Spleen (tissue), 11 donors: ENCODE measurements around the gene NAA25. TPM values are rescaled to one million over a fixed set of nuclear protein-coding genes. Genes with fewer than 3 reads are reported as not detected.
"Not testable (repeated sequence)": the region's sequence is repeated elsewhere in the genome, so short reads cannot be mapped to it uniquely, and the experiment has no call there.

Source experiments
- DNase-seq: peaks from one replicate; pipeline ENCODE4 v3.0.0-alpha.2; 2020
- H3K27ac ChIP-seq, 8 donors: fragments of 200-600 bp; sonication (generic) in 7 of 8; 1 replicate in 4 of 8; 2 replicates in 4 of 8; pipeline versions ENCODE4 v1.5.0 to v1.8.0; 2016 to 2021; ENCODE audit warnings: inconsistent platforms in 4 of 8, mild to moderate bottlenecking in 4 of 8, moderate library complexity in 1 of 8
- H3K27me3 ChIP-seq, 7 donors: fragments of 200-600 bp; sonication (generic) in 6 of 7; replicated peaks in 1 of 7; 1 replicate in 4 of 7; 2 replicates in 3 of 7; pipeline versions ENCODE4 v1.5.0 to v1.8.0; 2016 to 2021; ENCODE audit warnings: inconsistent platforms in 3 of 7, mild to moderate bottlenecking in 1 of 7
- H3K36me3 ChIP-seq, 6 donors: fragments of 200-600 bp; sonication (generic) in 5 of 6; 1 replicate in 4 of 6; 2 replicates in 2 of 6; pipeline versions ENCODE4 v1.5.0 to v1.8.0; 2016 to 2021; ENCODE audit warnings: inconsistent platforms in 2 of 6
- H3K4me1 ChIP-seq, 6 donors: fragments of 200-600 bp; sonication (generic) in 5 of 6; 1 replicate in 3 of 6; 2 replicates in 3 of 6; pipeline versions ENCODE4 v1.5.0 to v1.8.0; 2016 to 2021; ENCODE audit warnings: inconsistent platforms in 3 of 6
- H3K4me3 ChIP-seq, 8 donors: fragments of 200-600 bp; sonication (generic) in 7 of 8; 1 replicate in 4 of 8; 2 replicates in 4 of 8; pipeline versions ENCODE4 v1.5.0 to v1.8.0; 2016 to 2021; ENCODE audit warnings: inconsistent platforms in 4 of 8, mild to moderate bottlenecking in 4 of 8, moderate library complexity in 2 of 8
- H3K9me3 ChIP-seq, 8 donors: fragments of 200-600 bp; sonication (generic) in 7 of 8; 1 replicate in 4 of 8; 2 replicates in 4 of 8; pipeline versions ENCODE4 v1.5.0 to v1.8.0; 2016 to 2021; ENCODE audit warnings: inconsistent platforms in 4 of 8
- CTCF ChIP-seq, 11 experiments: fragments of 200-600 bp in 7 of 11; fragments of 450-650 bp in 4 of 11; sonication (generic) in 4 of 11; IDR thresholded peaks in 8 of 11; conservative IDR thresholded peaks in 3 of 11; 1 replicate in 7 of 11; 2 replicates in 4 of 11; pipeline versions ENCODE4 v1.4.0 to v1.8.0; 2016 to 2021; ENCODE audit warnings: antibody characterized with exemption in 11 of 11, inconsistent platforms in 4 of 11, mild to moderate bottlenecking in 1 of 11
- POLR2A ChIP-seq, 3 donors: fragments of 450-650 bp; IDR thresholded peaks; one replicate each; pipeline ENCODE4 v1.5.1; 2017; ENCODE audit warnings: antibody characterized with exemption in 3 of 3, mild to moderate bottlenecking in 1 of 3
- POLR2AphosphoS5 ChIP-seq, 3 donors: sonication (generic); formaldehyde crosslinking; IDR thresholded peaks; one replicate each; pipeline ENCODE4 v1.5.1; 2017; ENCODE audit warnings: antibody characterized with exemption in 3 of 3
- WGBS, 5 donors: extraction: QIAGEN DNeasy Blood & Tissue Kit in 3 of 5; methylation state at CpG; one replicate each; pipeline versions ENCODE4 v1.1.5 to v1.1.7; 2013 to 2018; 5-methylcytosine and 5-hydroxymethylcytosine counted together
- intact Hi-C: fragments of 100-400 bp; cut with DNase I; formaldehyde crosslinking; loops from one replicate; pipeline ENCODE4 v1.15.0; 2023; ENCODE audit warnings: low total_unique reads
- polyA plus RNA-seq, 3 donors: library from polyadenylated mRNA; stranded (reverse); fragments of 200-250 nt; gene quantifications; one replicate each; pipeline ENCODE4 v1.2.1, GENCODE V29; 2013
- total RNA-seq, 7 donors: library from RNA; depleted of rRNA in 3 of 7; stranded (reverse); fragments of >200 nt in 3 of 7; fragmentation: NEBNext Ultra II Directional in 4 of 7; extraction: Animal tissue kit (Norgen Biotek cat#: 25700) in 4 of 7; gene quantifications; one replicate each; pipeline versions ENCODE4 v1.1.0 to v1.2.1, GENCODE V29; 2016 to 2021
- donor health status: healthy with polysubstance abuse.
- donor health status: DM: no; HTN: no; CAD: no; lungs with moderate emphysema.
- donor health status: DM: no; HTN: no; CAD: no.
- donor health status: Bipolar disorder and iron deficiency.
- donor health status: healthy.
- donor health status: DM: no; HTN: no; CAD: no.
- donor health status: DM: yes; HTN: yes; CAD: no.

NAA25 gene
- total and polyA plus RNA-seq, 10 donors: 4.3 to 40.3 (median 27.1) TPM

- H3K36me3 ChIP-seq: peaks cover 0 to 29% (median 13%) of the 10 kb centered on the region in 6 donors
- TF ChIP-seq POLR2A (IDR thresholded peaks at IDR 0.05): no peak
- TF ChIP-seq CTCF (IDR thresholded peaks at IDR 0.05 in 8 of 11, conservative IDR thresholded peaks at IDR 0.05 in 3 of 11): no peak
- no peak for TF ChIP-seq POLR2AphosphoS5 (IDR thresholded peaks at IDR 0.05)
- H3K27ac ChIP-seq: no peak overlapping the region
- H3K4me3 ChIP-seq: no peak overlapping the region
- H3K9me3 ChIP-seq: no peaks in the 10 kb centered on the region
- H3K4me1 ChIP-seq: peaks cover 22 to 79% (median 49%) of the 10 kb centered on the region in 6 donors
- H3K27me3 ChIP-seq: no peaks in the 10 kb centered on the region
- DNase-seq: no peak
- WGBS, 5 donors: 77 to 90% (median 87%) methylated on average over 3 of the region's 3 CpGs
- intact Hi-C loops: no loop called here
Observed at GRCh38 chr12:112105891-112106290, 2.7 kb downstream of the NAA25 start.

GRCh38 chr12:112103758-112104503 lies 4.7 kb downstream of the NAA25 start:
- no peaks in the 10 kb centered on the region for H3K9me3 ChIP-seq
- no peak overlapping the region for H3K27ac ChIP-seq
- no peaks in the 10 kb centered on the region for H3K27me3 ChIP-seq
- intact Hi-C loops: no loop called here
- DNase-seq: no peak
- WGBS, 5 donors: 92 to 95% (median 94%) methylated on average over 8 of the region's 8 CpGs
- H3K36me3 ChIP-seq: peaks cover 0 to 49% (median 27%) of the 10 kb centered on the region in 6 donors
- TF ChIP-seq CTCF (IDR thresholded peaks at IDR 0.05 in 8 of 11, conservative IDR thresholded peaks at IDR 0.05 in 3 of 11) (no peak), POLR2AphosphoS5 (IDR thresholded peaks at IDR 0.05) (no peak), POLR2A (IDR thresholded peaks at IDR 0.05) (no peak)
- H3K4me3 ChIP-seq: no peak overlapping the region
- peaks cover 22 to 66% (median 42%) of the 10 kb centered on the region in 6 donors for H3K4me1 ChIP-seq

GRCh38 chr12:112102746-112103145 lies 5.8 kb downstream of the NAA25 start:
- intact Hi-C loops, DNase-seq, H3K4me3 ChIP-seq, H3K27me3 ChIP-seq, H3K27ac ChIP-seq, H3K9me3 ChIP-seq: not testable (repeated sequence)
- peaks cover 22 to 69% (median 40%) of the 10 kb centered on the region in 6 donors for H3K4me1 ChIP-seq
- 92 to 95% (median 94%) methylated on average over 19 of the region's 19 CpGs for WGBS, 5 donors
- peaks cover 0 to 60% (median 32%) of the 10 kb centered on the region in 6 donors for H3K36me3 ChIP-seq

DNA sequence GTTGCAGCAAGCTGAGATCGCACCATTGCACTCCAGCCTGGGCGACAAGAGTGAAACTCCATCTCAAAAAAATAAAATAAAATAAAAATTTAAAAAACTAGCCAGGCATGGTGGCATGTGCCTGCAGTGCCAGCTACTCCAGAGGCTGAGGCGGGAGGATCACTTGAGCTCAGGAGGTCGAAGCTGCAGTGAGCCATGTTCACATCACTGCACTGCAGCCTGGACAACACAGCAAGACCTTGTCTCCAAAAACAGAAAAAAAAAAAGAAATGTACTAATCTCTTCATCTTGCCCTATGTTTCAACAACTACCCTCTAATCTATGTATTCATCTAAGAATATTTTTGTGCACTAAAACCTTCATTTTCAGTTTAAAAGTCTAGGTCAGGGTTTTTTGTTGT lies 6.5 kb downstream of the NAA25 start:
- intact Hi-C loops: no loop called here
- DNase-seq: no peak
- 87 to 97% (median 96%) methylated on average over 4 of the region's 4 CpGs for WGBS, 5 donors

DNA sequence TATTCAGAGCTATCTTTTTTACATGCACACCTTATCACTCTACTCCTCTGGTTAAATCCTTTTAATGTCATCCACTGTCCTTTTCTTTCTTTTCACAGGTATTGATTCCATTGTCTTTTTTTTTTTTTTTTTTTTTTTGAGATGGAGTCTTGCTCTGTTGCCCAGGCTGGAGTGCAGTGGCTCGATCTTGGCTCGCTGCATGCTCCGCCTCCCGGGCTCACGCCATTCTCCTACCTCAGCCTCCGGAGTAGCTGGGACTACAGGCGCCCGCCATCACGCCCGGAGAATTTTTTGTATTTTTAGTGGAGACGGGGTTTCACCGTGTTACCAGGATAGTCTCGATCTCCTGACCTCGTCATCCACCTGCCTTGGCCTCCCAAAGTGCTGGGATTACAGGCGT lies 8.1 kb downstream of the NAA25 start:
- H3K27ac ChIP-seq, H3K27me3 ChIP-seq, H3K9me3 ChIP-seq, DNase-seq, H3K4me3 ChIP-seq, intact Hi-C loops: not testable (repeated sequence)
- H3K36me3 ChIP-seq: peaks cover 0 to 79% (median 35%) of the 10 kb centered on the region in 6 donors
- WGBS, 5 donors: 96 to 100% (median 98%) methylated on average over 15 of the region's 15 CpGs
- peaks cover 1 to 64% (median 31%) of the 10 kb centered on the region in 6 donors for H3K4me1 ChIP-seq

More for the DNA sequence above, 6.5 kb downstream of the NAA25 start:
- peaks cover 16 to 64% (median 34%) of the 10 kb centered on the region in 6 donors for H3K4me1 ChIP-seq
- H3K27me3 ChIP-seq: no peaks in the 10 kb centered on the region
- no peak overlapping the region for H3K4me3 ChIP-seq
- H3K27ac ChIP-seq: no peak overlapping the region
- H3K36me3 ChIP-seq: peaks cover 0 to 66% (median 33%) of the 10 kb centered on the region in 6 donors
- no peak for TF ChIP-seq POLR2A (IDR thresholded peaks at IDR 0.05)
- no peak for TF ChIP-seq POLR2AphosphoS5 (IDR thresholded peaks at IDR 0.05)
- no peak for TF ChIP-seq CTCF (IDR thresholded peaks at IDR 0.05 in 8 of 11, conservative IDR thresholded peaks at IDR 0.05 in 3 of 11)
- H3K9me3 ChIP-seq: no peaks in the 10 kb centered on the region
